HepG2 (cell line): Measurements from ENCODE around the gene GORASP2. TPM values are rescaled to one million over a fixed set of nuclear protein-coding genes. Genes with fewer than 3 reads are reported as not detected.

ENCODE experiments used
- AHDC1 ChIP-seq: sonication (generic); formaldehyde crosslinking; IDR thresholded peaks from 2 replicates; pipeline ENCODE4 v1.5.1; 2020; ENCODE audit warnings: mild to moderate bottlenecking, missing genetic modification reagents, borderline replicate concordance
- CC2D1A ChIP-seq: sonication (generic); formaldehyde crosslinking; IDR thresholded peaks from 2 replicates; pipeline ENCODE4 v1.8.1; 2023; ENCODE audit warnings: mild to moderate bottlenecking, missing genetic modification reagents
- DMAP1 ChIP-seq: IDR thresholded peaks from 2 replicates; pipeline ENCODE4 v1.6.1; 2016
- FOSL2 ChIP-seq: sonication (generic); formaldehyde crosslinking; IDR thresholded peaks from 2 replicates; pipeline ENCODE4 v1.4.0; 2020; ENCODE audit warnings: missing genetic modification reagents
- HNRNPH1 ChIP-seq: fragments of 200-400 bp; formaldehyde crosslinking; optimal IDR thresholded peaks from 2 replicates; pipeline ENCODE3; 2017; ENCODE audit warnings: mild to moderate bottlenecking, low read depth, low read length
- KMT2A ChIP-seq: sonication (generic); formaldehyde crosslinking; IDR thresholded peaks from 2 replicates; pipeline ENCODE4 v1.4.0; 2020; ENCODE audit warnings: missing genetic modification reagents
- NFRKB ChIP-seq: fragments of 450-650 bp; IDR thresholded peaks from 2 replicates; pipeline ENCODE4 v1.6.1; 2017
- TRIM22 ChIP-seq: fragments of 450-650 bp; IDR thresholded peaks from 2 replicates; pipeline ENCODE4 v1.6.1; 2017
- ZFP91 ChIP-seq: sonication (generic); formaldehyde crosslinking; IDR thresholded peaks from 2 replicates; pipeline ENCODE4 v1.9.0; 2022; ENCODE audit warnings: missing genetic modification reagents, mild to moderate bottlenecking, borderline replicate concordance
- ZNF251 ChIP-seq: sonication (generic); formaldehyde crosslinking; IDR thresholded peaks from 2 replicates; pipeline ENCODE4 v1.9.0; 2021; ENCODE audit warnings: mild to moderate bottlenecking, missing genetic modification reagents
- ZNF552 ChIP-seq: sonication (generic); formaldehyde crosslinking; IDR thresholded peaks from 2 replicates; pipeline ENCODE4 v1.9.0; 2022; ENCODE audit warnings: missing genetic modification reagents, mild to moderate bottlenecking, borderline replicate concordance
- ZNF574 ChIP-seq: sonication (generic); formaldehyde crosslinking; IDR thresholded peaks from 2 replicates; pipeline ENCODE4 v1.4.0; 2020; ENCODE audit warnings: missing genetic modification reagents
- ZNF720 ChIP-seq: sonication (generic); formaldehyde crosslinking; IDR thresholded peaks from 2 replicates; pipeline ENCODE4 v1.4.0; 2020; ENCODE audit warnings: missing genetic modification reagents
- ZNF777 ChIP-seq: sonication (generic); formaldehyde crosslinking; IDR thresholded peaks from 2 replicates; pipeline ENCODE4 v1.4.0; 2020; ENCODE audit warnings: missing genetic modification reagents
- ZXDC ChIP-seq: sonication (generic); formaldehyde crosslinking; IDR thresholded peaks from 2 replicates; pipeline ENCODE4 v1.5.0; 2020; ENCODE audit warnings: mild to moderate bottlenecking, missing genetic modification reagents
- polyA plus RNA-seq, 8 experiments: library from polyadenylated mRNA; depleted of rRNA in 3 of 8; stranded (reverse) in 7 of 8; unstranded in 1 of 8; fragments of >200 nt; fragmentation: Illumina TruSeq in 4 of 8; extraction: Trizol in 4 of 8; gene quantifications; 2 replicates each; pipeline versions ENCODE4 v1.2.1 to v1.2.3, GENCODE V29; 2011 to 2016; ENCODE audit warnings: low read depth in 4 of 8, missing spikeins in 1 of 8, mixed read lengths in 1 of 8; ENCODE audit not compliant: insufficient read depth in 1 of 8
- total RNA-seq, 5 experiments: library from RNA; depleted of rRNA; stranded (reverse); fragments of >200 nt; fragmentation: Illumina TruSeq; extraction: Trizol; gene quantifications; 2 replicates each; pipeline ENCODE4 v1.2.3, GENCODE V29; 2016; ENCODE audit warnings: low read depth in 1 of 5

GORASP2 gene
- total and polyA plus RNA-seq, 2 of the 13 experiments (the other 11 are each of a cell fraction or from before 2014, with no cell fraction given) = 103 to 239 TPM

GRCh38 chr2:170973492-170974303, 44.6 kb downstream of the GORASP2 start (continued):
- TF ChIP-seq DMAP1 (CRISPR knock-in tag) (peak; percentile 79), ZXDC (peak; percentile 100), TRIM22 (no peak), HNRNPH1 (no peak), KMT2A (CRISPR knock-in tag) (no peak), ZNF251 (CRISPR knock-in tag) (no peak), CC2D1A (no peak), ZNF574 (CRISPR knock-in tag) (peak; percentile 72), ZNF720 (CRISPR knock-in tag) (no peak), ZNF552 (peak; percentile 89; the same call in 1 of the 2 replicates), ZNF777 (CRISPR knock-in tag) (peak; percentile 86), ZFP91 (CRISPR knock-in tag) (0 out of 2 replicates have a peak, but pooled peaks have one; percentile 68), AHDC1 (CRISPR knock-in tag) (peak; percentile 2; the same call in 1 of the 2 replicates), NFRKB (no peak), FOSL2 (CRISPR knock-in tag) (no peak; the same call in 1 of the 2 replicates)
